Erythroblast (primary cell): ENCODE measurements around the gene DCUN1D1.

ENCODE experiments used
- GATA1 ChIP-seq: IDR thresholded peaks from 2 replicates; pipeline ENCODE4 v1.6.1; 2011; ENCODE audit warnings: low read depth, mild to moderate bottlenecking, control low read depth, low read length, moderate library complexity
- POLR2A ChIP-seq: IDR thresholded peaks from 2 replicates; pipeline ENCODE4 v1.6.1; 2011; ENCODE audit warnings: mild to moderate bottlenecking, low read length

GRCh38 chr3:182980204-182981037 is at the start of gene DCUN1D1:
- TF ChIP-seq POLR2A (peak; percentile 34), GATA1 (no peak)
